GM12872 (cell line): ENCODE measurements around the gene NINL.

Experiments
- CTCF ChIP-seq: IDR thresholded peaks from 3 replicates; pipeline ENCODE4 v1.5.1; 2011; ENCODE audit warnings: low read depth, mild to moderate bottlenecking, low read length, moderate library complexity; ENCODE audit not compliant: insufficient read depth

Gene NINL

GRCh38 chr20:25491446-25492038 lies 93.8 kb downstream of the NINL start:
- no peak for TF ChIP-seq CTCF

GRCh38 chr20:25490656-25491445 lies 94.5 kb downstream of the NINL start:
- TF ChIP-seq CTCF, result no peak

- TF ChIP-seq CTCF, result no peak
Observed at GRCh38 chr20:25489221-25489871, 96.0 kb downstream of the NINL start.

GRCh38 chr20:25487975-25488374 lies 97.4 kb downstream of the NINL start:
- no peak for TF ChIP-seq CTCF

- TF ChIP-seq CTCF, result no peak
Observed at GRCh38 chr20:25487306-25487705, 98.0 kb downstream of the NINL start.

GRCh38 chr20:25486377-25486776 lies 99.0 kb downstream of the NINL start:
- no peak for TF ChIP-seq CTCF

- TF ChIP-seq CTCF, result no peak
Observed at GRCh38 chr20:25485872-25486271, 99.5 kb downstream of the NINL start.
